DMS153 treated with DMSO at 0.1 percent for 48 hours (cell line): ENCODE measurements around the gene NUMA1.
A peak's percentile ranks its signal among the peaks of the same experiment; 100 is the strongest.

Experiments
- DNase-seq: peaks from one replicate; lab custom pipeline; 2025; ENCODE audit not compliant: unreplicated experiment; lab: John Stamatoyannopoulos, UW

Gene NUMA1

GRCh38 chr11:72102946-72103753 is 22.8 kb upstream of the NUMA1 start, which contains the start of gene LAMTOR1:
LAMTOR1 (minus strand) TSS chr11:72103297; CDS start chr11:72103224, 73 bp downstream.
- peak; percentile 90 for DNase-seq

GRCh38 chr11:72102631-72102945 is 22.2 kb upstream of the NUMA1 start:
- DNase-seq, result no peak

GRCh38 chr11:72102162-72102561 is 21.8 kb upstream of the NUMA1 start:
- no peak for DNase-seq

GRCh38 chr11:72100462-72100861 is 20.1 kb upstream of the NUMA1 start:
- no peak for DNase-seq

- no peak for DNase-seq
Measured at GRCh38 chr11:72100009-72100408, 19.7 kb upstream of the NUMA1 start.

GRCh38 chr11:72098741-72099140 is 18.4 kb upstream of the NUMA1 start:
- no peak for DNase-seq

GRCh38 chr11:72091292-72091691 is 10.9 kb upstream of the NUMA1 start:
- DNase-seq, result no peak

GRCh38 chr11:72088076-72088808 is 7.9 kb upstream of the NUMA1 start:
- no peak for DNase-seq

GRCh38 chr11:72085621-72086351 is 5.4 kb upstream of the NUMA1 start:
- DNase-seq, result no peak

- DNase-seq, result no peak
Measured at GRCh38 chr11:72084965-72085364, 4.6 kb upstream of the NUMA1 start.

- DNase-seq, result no peak
Measured at GRCh38 chr11:72084076-72084475, 3.7 kb upstream of the NUMA1 start.

GRCh38 chr11:72083414-72083813 is 3.1 kb upstream of the NUMA1 start:
- DNase-seq, result no peak

- no peak for DNase-seq
Measured at GRCh38 chr11:72081821-72082453, 1.6 kb upstream of the NUMA1 start.

GRCh38 chr11:72081184-72081644 is 872 bp upstream of the NUMA1 start:
- no peak for DNase-seq

GRCh38 chr11:72079819-72080325 is 470 bp downstream of the NUMA1 start:
- DNase-seq, result no peak

GRCh38 chr11:72078477-72078876 is 1.9 kb downstream of the NUMA1 start:
- no peak for DNase-seq

- no peak for DNase-seq
Measured at GRCh38 chr11:72075756-72076155, 4.6 kb downstream of the NUMA1 start.

GRCh38 chr11:72075109-72075508 is 5.2 kb downstream of the NUMA1 start:
- no peak for DNase-seq

GRCh38 chr11:72072348-72072747 is 8.0 kb downstream of the NUMA1 start:
- no peak for DNase-seq

- DNase-seq, result no peak
Measured at GRCh38 chr11:72070491-72070890, 9.9 kb downstream of the NUMA1 start.

- DNase-seq, result no peak
Measured at GRCh38 chr11:72069787-72070251, 10.5 kb downstream of the NUMA1 start.
